Measurements from ENCODE around the gene CNKSR2.

The CNKSR2 gene

DNA sequence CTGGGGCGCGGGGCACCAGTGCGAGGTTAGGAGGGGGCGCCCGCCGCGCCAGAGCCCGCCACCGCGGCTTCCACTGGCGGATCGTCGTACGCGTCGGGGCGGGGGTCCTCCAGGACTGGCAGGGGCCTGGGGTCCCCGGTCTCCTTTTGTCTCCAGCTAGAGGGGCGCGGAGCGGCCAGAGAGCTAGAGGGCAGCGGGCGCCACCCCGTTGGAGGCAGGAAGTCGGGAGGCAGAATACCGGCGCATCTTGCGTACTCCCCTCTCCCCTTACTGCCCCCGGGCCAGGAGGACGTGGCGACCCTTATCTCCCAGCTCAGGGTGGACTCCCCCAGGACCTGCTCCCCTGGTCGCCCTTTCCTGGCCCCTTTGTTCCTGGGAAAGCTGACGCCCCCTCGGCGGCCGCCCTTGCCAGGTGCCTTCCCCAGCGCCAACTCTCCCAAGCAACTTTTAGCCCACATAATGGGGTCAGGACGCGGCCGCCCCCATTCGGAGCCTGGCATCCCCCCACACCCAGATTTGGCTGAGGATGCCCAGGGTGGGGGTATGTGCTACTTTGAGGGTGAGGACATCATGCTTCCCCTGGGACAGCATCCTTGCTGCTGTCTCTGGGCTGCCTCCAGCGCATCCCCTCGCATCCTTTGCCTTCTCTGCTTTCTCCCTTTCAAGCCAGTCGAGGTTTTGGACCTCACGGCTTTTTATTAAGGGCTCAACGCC lies 933 bp downstream of the CNKSR2 start:
- TF ChIP-seq EZH2 (IDR thresholded peaks at IDR 0.05; ENCODE audit: borderline replicate concordance, low read length): no peak
- TF ChIP-seq, protein P1, sequence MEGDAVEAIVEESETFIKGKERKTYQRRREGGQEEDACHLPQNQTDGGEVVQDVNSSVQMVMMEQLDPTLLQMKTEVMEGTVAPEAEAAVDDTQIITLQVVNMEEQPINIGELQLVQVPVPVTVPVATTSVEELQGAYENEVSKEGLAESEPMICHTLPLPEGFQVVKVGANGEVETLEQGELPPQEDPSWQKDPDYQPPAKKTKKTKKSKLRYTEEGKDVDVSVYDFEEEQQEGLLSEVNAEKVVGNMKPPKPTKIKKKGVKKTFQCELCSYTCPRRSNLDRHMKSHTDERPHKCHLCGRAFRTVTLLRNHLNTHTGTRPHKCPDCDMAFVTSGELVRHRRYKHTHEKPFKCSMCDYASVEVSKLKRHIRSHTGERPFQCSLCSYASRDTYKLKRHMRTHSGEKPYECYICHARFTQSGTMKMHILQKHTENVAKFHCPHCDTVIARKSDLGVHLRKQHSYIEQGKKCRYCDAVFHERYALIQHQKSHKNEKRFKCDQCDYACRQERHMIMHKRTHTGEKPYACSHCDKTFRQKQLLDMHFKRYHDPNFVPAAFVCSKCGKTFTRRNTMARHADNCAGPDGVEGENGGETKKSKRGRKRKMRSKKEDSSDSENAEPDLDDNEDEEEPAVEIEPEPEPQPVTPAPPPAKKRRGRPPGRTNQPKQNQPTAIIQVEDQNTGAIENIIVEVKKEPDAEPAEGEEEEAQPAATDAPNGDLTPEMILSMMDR (IDR thresholded peaks at IDR 0.05; ENCODE audit: low read length): no peak
- Histone ChIP-seq H3K36me3 (ENCODE audit: insufficient read depth, low read length) (no peaks in the 10 kb centered on the region), H4K20me1 (ENCODE audit: insufficient read depth, low read length) (no peaks in the 10 kb centered on the region), H3K9me3 (ENCODE audit: low read length) (no peaks in the 10 kb centered on the region), H2AFZ (ENCODE audit: low read length) (no peak overlapping the region), H3K9ac (ENCODE audit: low read length) (peak overlapping the region; percentile 78), H3K27ac (ENCODE audit: low read depth, low read length, poor library complexity, severe bottlenecking) (peak overlapping the region; percentile 57), H3K4me1 (ENCODE audit: insufficient read depth, low read length, severe bottlenecking) (peaks cover 23% of the 10 kb centered on the region), H3K4me2 (ENCODE audit: low read length) (peak overlapping the region; percentile 75), H3K79me2 (ENCODE audit: insufficient read depth, low read length) (0 out of 2 replicates have a peak, but pooled peaks cover 4% of the 10 kb centered on the region), H3K9me2 (ENCODE audit: low read depth, low read length) (no peaks in the 10 kb centered on the region), H3K27me3 (ENCODE audit: insufficient read depth, low read length) (no peaks in the 10 kb centered on the region), H3K4me3 (ENCODE audit: low read depth, low read length, poor library complexity, severe bottlenecking) (peak overlapping the region; percentile 84), H3F3A (ENCODE audit: insufficient read depth, low read length) (no peaks in the 10 kb centered on the region)

DNA sequence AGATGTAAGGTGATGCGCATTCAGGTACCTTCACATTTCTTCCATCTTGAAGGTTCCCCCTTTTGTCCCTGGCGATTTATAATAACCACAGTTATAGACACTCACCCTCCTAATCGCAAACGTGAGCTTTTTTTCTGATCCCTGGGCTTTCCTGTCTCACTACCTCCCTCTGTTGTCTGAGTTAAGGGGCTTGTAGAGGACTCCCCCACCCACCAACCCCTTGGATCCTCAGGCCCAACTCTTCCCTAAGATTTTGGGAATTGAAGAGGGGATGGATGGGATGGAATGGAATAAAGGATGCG lies 1.4 kb downstream of the CNKSR2 start:
- Histone ChIP-seq H3F3A (ENCODE audit: insufficient read depth, low read length) (no peaks in the 10 kb centered on the region), H4K20me1 (ENCODE audit: insufficient read depth, low read length) (no peaks in the 10 kb centered on the region), H3K4me3 (ENCODE audit: low read depth, low read length, poor library complexity, severe bottlenecking) (peak overlapping the region; percentile 84), H3K4me1 (ENCODE audit: insufficient read depth, low read length, severe bottlenecking) (peaks cover 23% of the 10 kb centered on the region), H3K4me2 (ENCODE audit: low read length) (peak overlapping the region; percentile 75), H2AFZ (ENCODE audit: low read length) (no peak overlapping the region), H3K9me2 (ENCODE audit: low read depth, low read length) (no peaks in the 10 kb centered on the region), H3K79me2 (ENCODE audit: insufficient read depth, low read length) (0 out of 2 replicates have a peak, but pooled peaks cover 4% of the 10 kb centered on the region), H3K9me3 (ENCODE audit: low read length) (no peaks in the 10 kb centered on the region), H3K27ac (ENCODE audit: low read depth, low read length, poor library complexity, severe bottlenecking) (no peak overlapping the region), H3K27me3 (ENCODE audit: insufficient read depth, low read length) (no peaks in the 10 kb centered on the region), H3K9ac (ENCODE audit: low read length) (peak overlapping the region; percentile 78), H3K36me3 (ENCODE audit: insufficient read depth, low read length) (no peaks in the 10 kb centered on the region)
- TF ChIP-seq EZH2 (IDR thresholded peaks at IDR 0.05; ENCODE audit: borderline replicate concordance, low read length): no peak
- TF ChIP-seq, protein P1 (IDR thresholded peaks at IDR 0.05; ENCODE audit: low read length): peak; percentile 30; the same call in 1 of the 2 replicates

DNA sequence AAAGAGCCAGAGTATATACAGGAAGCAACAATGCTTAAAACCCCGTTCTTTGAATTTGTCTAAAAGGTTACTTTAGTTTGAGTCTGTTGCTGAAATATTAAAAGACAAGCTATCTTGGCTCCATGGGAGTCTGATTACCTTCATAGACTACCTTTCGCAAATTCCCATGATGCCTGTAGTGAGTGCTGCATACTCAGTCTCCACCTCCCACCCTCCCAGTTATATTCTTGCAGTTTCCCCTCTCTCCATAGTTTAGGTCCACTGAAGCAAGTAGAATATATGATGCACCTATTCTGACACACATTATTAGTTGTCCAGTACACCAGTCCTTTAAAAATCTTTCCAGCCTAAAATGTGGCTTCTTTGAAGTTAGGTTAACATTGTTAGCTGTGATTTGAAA lies 2.4 kb downstream of the CNKSR2 start:
- Histone ChIP-seq H2AFZ (ENCODE audit: low read length) (no peak overlapping the region), H3K79me2 (ENCODE audit: insufficient read depth, low read length) (0 out of 2 replicates have a peak, but pooled peaks cover 4% of the 10 kb centered on the region), H3K36me3 (ENCODE audit: insufficient read depth, low read length) (no peaks in the 10 kb centered on the region), H3F3A (ENCODE audit: insufficient read depth, low read length) (no peaks in the 10 kb centered on the region), H3K27me3 (ENCODE audit: insufficient read depth, low read length) (no peaks in the 10 kb centered on the region), H3K27ac (ENCODE audit: low read depth, low read length, poor library complexity, severe bottlenecking) (no peak overlapping the region), H3K4me1 (ENCODE audit: insufficient read depth, low read length, severe bottlenecking) (peaks cover 23% of the 10 kb centered on the region), H3K4me2 (ENCODE audit: low read length) (peak overlapping the region; percentile 75), H3K4me3 (ENCODE audit: low read depth, low read length, poor library complexity, severe bottlenecking) (peak overlapping the region; percentile 84), H4K20me1 (ENCODE audit: insufficient read depth, low read length) (no peaks in the 10 kb centered on the region), H3K9me2 (ENCODE audit: low read depth, low read length) (no peaks in the 10 kb centered on the region), H3K9ac (ENCODE audit: low read length) (no peak overlapping the region; the same call in 1 of the 2 replicates), H3K9me3 (ENCODE audit: low read length) (no peaks in the 10 kb centered on the region)
- TF ChIP-seq, protein P1 (IDR thresholded peaks at IDR 0.05; ENCODE audit: low read length): no peak
- no peak for TF ChIP-seq EZH2 (IDR thresholded peaks at IDR 0.05; ENCODE audit: borderline replicate concordance, low read length)
